ENCODE results near the gene SEC31A. TPM values are rescaled to one million over a fixed set of nuclear protein-coding genes. Genes with fewer than 3 reads are reported as not detected.

The SEC31A gene
- total RNA-seq, 1 experiment from 2014 or later: 128 TPM

GRCh38 chr4:82848706-82849105 lies 42.2 kb downstream of the SEC31A start:
- H3K36me3 Mint-ChIP-seq (ENCODE audit: insufficient read depth in 1 of 3, low read depth in 3 of 3): peaks cover 39 to 87% (median 78%) of the 10 kb centered on the region in 3 experiments; a peak in 6 of 7 replicates

More at GRCh38 chr4:82848706-82849105, 42.2 kb downstream of the SEC31A start:
- no peak overlapping the region for H3K14ac ChIP-seq (ENCODE audit: insufficient read depth, low read length)
- H2BK120ac ChIP-seq (ENCODE audit: low read depth, low read length, poor library complexity, severe bottlenecking): no peak overlapping the region
- no peak overlapping the region for H3K4me3 Mint-ChIP-seq
- H3K27ac Mint-ChIP-seq: no peak overlapping the region
- no peaks in the 10 kb centered on the region for H3K4me1 ChIP-seq (ENCODE audit: insufficient read depth, low read length)
- no peaks in the 10 kb centered on the region for H3K27me3 ChIP-seq (ENCODE audit: insufficient read depth, low read length)
- WGBS (ENCODE audit: extremely low coverage, insufficient read length, low lambda C conversion rate): no CpG with 5 or more reads among the region's 3 CpGs
- no peak overlapping the region for H3K18ac ChIP-seq (ENCODE audit: insufficient read length, low read depth, low read length)
- no peaks in the 10 kb centered on the region for H3K27me3 Mint-ChIP-seq (ENCODE audit: low read depth)
- H2BK15ac ChIP-seq (ENCODE audit: low read depth, low read length): no peak overlapping the region
- H4K8ac ChIP-seq (replicated peaks; ENCODE audit: insufficient read length, low read depth, low read length): no peak overlapping the region
- no peaks in the 10 kb centered on the region; a peak in 1 of 5 replicates for H3K9me3 Mint-ChIP-seq
- H3K79me2 ChIP-seq (ENCODE audit: insufficient read depth, low read length): no peaks in the 10 kb centered on the region
- no peak overlapping the region for H3K9ac ChIP-seq (ENCODE audit: extremely low read depth, insufficient read length, low read length)
- H3K4me1 Mint-ChIP-seq: no peaks in the 10 kb centered on the region
- H4K91ac ChIP-seq (ENCODE audit: insufficient read length, low read depth, low read length): no peak overlapping the region
- no peaks in the 10 kb centered on the region for H3K79me1 ChIP-seq (ENCODE audit: insufficient read depth, low read depth, low read length, poor library complexity, severe bottlenecking)
- no peaks in the 10 kb centered on the region for H3K9me3 ChIP-seq (ENCODE audit: control insufficient read depth, low read depth, low read length)
- no peaks in the 10 kb centered on the region for H3K23me2 ChIP-seq (ENCODE audit: insufficient read length, low read depth, low read length, poor library complexity, severe bottlenecking)
- H3K23ac ChIP-seq (ENCODE audit: insufficient read length, low read depth, low read length): no peak overlapping the region
- H3K4me2 ChIP-seq (ENCODE audit: insufficient read depth, insufficient read length, low read length): no peak overlapping the region
- TF ChIP-seq, protein P1, sequence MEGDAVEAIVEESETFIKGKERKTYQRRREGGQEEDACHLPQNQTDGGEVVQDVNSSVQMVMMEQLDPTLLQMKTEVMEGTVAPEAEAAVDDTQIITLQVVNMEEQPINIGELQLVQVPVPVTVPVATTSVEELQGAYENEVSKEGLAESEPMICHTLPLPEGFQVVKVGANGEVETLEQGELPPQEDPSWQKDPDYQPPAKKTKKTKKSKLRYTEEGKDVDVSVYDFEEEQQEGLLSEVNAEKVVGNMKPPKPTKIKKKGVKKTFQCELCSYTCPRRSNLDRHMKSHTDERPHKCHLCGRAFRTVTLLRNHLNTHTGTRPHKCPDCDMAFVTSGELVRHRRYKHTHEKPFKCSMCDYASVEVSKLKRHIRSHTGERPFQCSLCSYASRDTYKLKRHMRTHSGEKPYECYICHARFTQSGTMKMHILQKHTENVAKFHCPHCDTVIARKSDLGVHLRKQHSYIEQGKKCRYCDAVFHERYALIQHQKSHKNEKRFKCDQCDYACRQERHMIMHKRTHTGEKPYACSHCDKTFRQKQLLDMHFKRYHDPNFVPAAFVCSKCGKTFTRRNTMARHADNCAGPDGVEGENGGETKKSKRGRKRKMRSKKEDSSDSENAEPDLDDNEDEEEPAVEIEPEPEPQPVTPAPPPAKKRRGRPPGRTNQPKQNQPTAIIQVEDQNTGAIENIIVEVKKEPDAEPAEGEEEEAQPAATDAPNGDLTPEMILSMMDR (conservative IDR thresholded peaks at IDR 0.05): no peak
- H3K56ac ChIP-seq (ENCODE audit: insufficient read length, low read depth, low read length): no peak overlapping the region
- H3K27ac ChIP-seq (ENCODE audit: insufficient read length, low read depth, low read length): no peak overlapping the region
- no peak overlapping the region for H3T11ph ChIP-seq (ENCODE audit: low read length)
- H2BK12ac ChIP-seq (ENCODE audit: insufficient read length, low read depth, low read length): no peak overlapping the region
- H2AK5ac ChIP-seq (ENCODE audit: insufficient read length, low read length): no peak overlapping the region
- no peak overlapping the region for H3K4ac ChIP-seq (ENCODE audit: low read depth, low read length)
- H2AFZ ChIP-seq (ENCODE audit: low read length): no peak overlapping the region
- DNase-seq: no peak
- no peaks in the 10 kb centered on the region for H4K20me1 ChIP-seq (ENCODE audit: control insufficient read depth, insufficient read depth, insufficient read length)
- H4K5ac ChIP-seq (ENCODE audit: insufficient read length, low read depth, low read length): no peak overlapping the region
- H2BK5ac ChIP-seq (ENCODE audit: insufficient read length, low read length): no peak overlapping the region
- no peak overlapping the region for H2BK20ac ChIP-seq (ENCODE audit: low read depth, low read length, poor library complexity, severe bottlenecking)

Measured in H9 (cell line).